ENCODE results near the gene SORCS2.

DNA sequence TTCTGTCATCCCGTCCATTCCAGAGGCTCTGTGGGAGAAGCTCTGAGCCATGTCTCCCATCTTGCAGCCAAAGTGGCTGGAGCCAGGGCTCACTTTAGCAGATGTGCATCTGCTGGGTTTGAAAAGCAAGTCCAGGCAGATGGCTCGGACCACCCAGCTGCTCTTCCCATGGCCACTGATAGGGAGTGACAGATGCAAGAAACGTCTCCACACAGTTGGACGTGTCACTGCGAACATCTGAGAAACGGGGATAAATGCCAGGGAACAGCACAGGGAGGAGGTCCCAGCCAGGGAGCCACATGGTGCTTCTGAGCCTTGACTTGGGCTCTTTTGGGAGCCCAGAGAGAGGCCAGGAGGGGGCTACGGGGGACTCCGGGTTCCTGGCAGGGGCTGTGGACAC is 505.0 kb downstream of the SORCS2 start:
- TF ChIP-seq, protein P1, sequence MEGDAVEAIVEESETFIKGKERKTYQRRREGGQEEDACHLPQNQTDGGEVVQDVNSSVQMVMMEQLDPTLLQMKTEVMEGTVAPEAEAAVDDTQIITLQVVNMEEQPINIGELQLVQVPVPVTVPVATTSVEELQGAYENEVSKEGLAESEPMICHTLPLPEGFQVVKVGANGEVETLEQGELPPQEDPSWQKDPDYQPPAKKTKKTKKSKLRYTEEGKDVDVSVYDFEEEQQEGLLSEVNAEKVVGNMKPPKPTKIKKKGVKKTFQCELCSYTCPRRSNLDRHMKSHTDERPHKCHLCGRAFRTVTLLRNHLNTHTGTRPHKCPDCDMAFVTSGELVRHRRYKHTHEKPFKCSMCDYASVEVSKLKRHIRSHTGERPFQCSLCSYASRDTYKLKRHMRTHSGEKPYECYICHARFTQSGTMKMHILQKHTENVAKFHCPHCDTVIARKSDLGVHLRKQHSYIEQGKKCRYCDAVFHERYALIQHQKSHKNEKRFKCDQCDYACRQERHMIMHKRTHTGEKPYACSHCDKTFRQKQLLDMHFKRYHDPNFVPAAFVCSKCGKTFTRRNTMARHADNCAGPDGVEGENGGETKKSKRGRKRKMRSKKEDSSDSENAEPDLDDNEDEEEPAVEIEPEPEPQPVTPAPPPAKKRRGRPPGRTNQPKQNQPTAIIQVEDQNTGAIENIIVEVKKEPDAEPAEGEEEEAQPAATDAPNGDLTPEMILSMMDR (IDR thresholded peaks at IDR 0.05) = no peak
- TF ChIP-seq POLR2AphosphoS5 (IDR thresholded peaks at IDR 0.05) (no peak), POLR2A (IDR thresholded peaks at IDR 0.05) (no peak)
